Measurements from ENCODE around the gene DHRSX. TPM values are rescaled to one million over a fixed set of nuclear protein-coding genes. Genes with fewer than 3 reads are reported as not detected.

DHRSX gene
- total RNA-seq, 6 donors from 2014 or later: 18.2 to 34.8 (median 21.2) TPM

- no peak overlapping the region for H3K27ac ChIP-seq
- WGBS, 2 donors: 93 to 99% methylated on average over 4 of the region's 4 CpGs
- H3K4me3 ChIP-seq: no peak overlapping the region
- DNase-seq (no peak), ATAC-seq (ENCODE audit: low FRiP score in 2 of 2) (no peak)
- TF ChIP-seq EP300 (IDR thresholded peaks at IDR 0.05) (no peak), POLR2AphosphoS5 (IDR thresholded peaks at IDR 0.05) (no peak), CTCF (IDR thresholded peaks at IDR 0.05) (no peak), POLR2A (IDR thresholded peaks at IDR 0.05) (no peak)
- H3K36me3 ChIP-seq: no peaks in the 10 kb centered on the region
- H3K27me3 ChIP-seq: no peaks in the 10 kb centered on the region
- H3K4me1 ChIP-seq: no peaks in the 10 kb centered on the region
- no peaks in the 10 kb centered on the region for H3K9me3 ChIP-seq
Measured at GRCh38 chrX:2452799-2453198, 48.0 kb downstream of the DHRSX start.

- H3K4me1 ChIP-seq: no peaks in the 10 kb centered on the region
- TF ChIP-seq CTCF (IDR thresholded peaks at IDR 0.05) (no peak), EP300 (IDR thresholded peaks at IDR 0.05) (no peak)
- H3K27me3 ChIP-seq: no peaks in the 10 kb centered on the region
- 94 to 96% methylated on average over 21 to 22 of the region's 22 CpGs for WGBS, 2 donors
- H3K36me3 ChIP-seq: no peaks in the 10 kb centered on the region
- H3K27ac ChIP-seq: no peak overlapping the region
- no peak for DNase-seq
- ATAC-seq (ENCODE audit: low FRiP score in 2 of 2): no peak
- H3K9me3 ChIP-seq: no peaks in the 10 kb centered on the region
- H3K4me3 ChIP-seq: no peak overlapping the region
Measured at GRCh38 chrX:2452317-2452784, 48.4 kb downstream of the DHRSX start.

- H3K27me3 ChIP-seq: no peaks in the 10 kb centered on the region
- ATAC-seq (ENCODE audit: low FRiP score in 2 of 2): no peak
- H3K27ac ChIP-seq: no peak overlapping the region
- TF ChIP-seq CTCF (IDR thresholded peaks at IDR 0.05) (no peak), POLR2AphosphoS5 (IDR thresholded peaks at IDR 0.05) (no peak), POLR2A (IDR thresholded peaks at IDR 0.05) (no peak), EP300 (IDR thresholded peaks at IDR 0.05) (no peak)
- DNase-seq: no peak
- H3K9me3 ChIP-seq: no peaks in the 10 kb centered on the region
- peaks cover 0 to 3% (median 0%) of the 10 kb centered on the region in 4 donors for H3K36me3 ChIP-seq
- 79 to 83% methylated on average over 25 of the region's 25 CpGs for WGBS, 2 donors
- no peaks in the 10 kb centered on the region for H3K4me1 ChIP-seq
- no peak overlapping the region for H3K4me3 ChIP-seq
Measured at GRCh38 chrX:2451501-2452316, 49.1 kb downstream of the DHRSX start.

GRCh38 chrX:2450681-2451080, 50.1 kb downstream of the DHRSX start:
- ATAC-seq (ENCODE audit: low FRiP score in 2 of 2): no peak

More at GRCh38 chrX:2450681-2451080, 50.1 kb downstream of the DHRSX start:
- Histone ChIP-seq H3K4me1 (no peaks in the 10 kb centered on the region), H3K27me3 (no peaks in the 10 kb centered on the region), H3K27ac (no peak overlapping the region), H3K36me3 (peaks cover 0 to 3% (median 0%) of the 10 kb centered on the region in 4 donors), H3K4me3 (no peak overlapping the region), H3K9me3 (no peaks in the 10 kb centered on the region)
- TF ChIP-seq POLR2AphosphoS5 (IDR thresholded peaks at IDR 0.05): no peak
- TF ChIP-seq POLR2A (IDR thresholded peaks at IDR 0.05): no peak
- TF ChIP-seq CTCF (IDR thresholded peaks at IDR 0.05): no peak
- TF ChIP-seq EP300 (IDR thresholded peaks at IDR 0.05): no peak
- no peak for DNase-seq
- 83 to 88% methylated on average over 5 of the region's 5 CpGs for WGBS, 2 donors

Measured in upper lobe of left lung (tissue), 6 donors.